AG04450 (cell line): ENCODE results near the gene CMC1. TPM values are rescaled to one million over a fixed set of nuclear protein-coding genes. Genes with fewer than 3 reads are reported as not detected.

Experiments
- CTCF ChIA-PET: fragments of 300-600, 350-600 bp; formaldehyde crosslinking; extraction: SDS; loops from one replicate; lab custom pipeline; 2022; ENCODE audit warnings: antibody characterized with exemption, inconsistent platforms; lab: Charles Lee
- POLR2A ChIA-PET: fragments of 350-600 bp; formaldehyde crosslinking; extraction: SDS; loops from one replicate; lab custom pipeline; 2021; ENCODE audit warnings: antibody characterized with exemption, inconsistent platforms; lab: Yijun Ruan, JAX
- DNase-seq: peaks from one replicate; pipeline ENCODE4 v3.0.0-alpha.2; 2011; ENCODE audit warnings: low read depth, low spot score
- H3K27ac ChIP-seq: one replicate; pipeline ENCODE4 v1.5.1; 2012; ENCODE audit warnings: low read depth, low read length, control low read depth
- H3K27me3 ChIP-seq: one replicate; pipeline ENCODE4 v1.6.0; 2012; ENCODE audit warnings: low read length; ENCODE audit not compliant: control insufficient read depth, insufficient read depth
- H3K4me3 ChIP-seq: 2 replicates; pipeline ENCODE4 v1.5.1; 2011; ENCODE audit warnings: mild to moderate bottlenecking, low read depth, low read length, control low read depth
- H3K9me3 ChIP-seq: 2 replicates; pipeline ENCODE4 v1.5.1; 2012; ENCODE audit warnings: low read length; ENCODE audit not compliant: control insufficient read depth, insufficient read depth
- CTCF ChIP-seq: IDR thresholded peaks from 2 replicates; pipeline ENCODE4 v1.5.1; 2011; ENCODE audit warnings: low read depth, low read length, control low read depth, inconsistent platforms
- polyA plus RNA-seq: library from polyadenylated mRNA; depleted of rRNA; stranded (reverse); fragments of >200 nt; gene quantifications from 2 replicates; pipeline ENCODE4 v1.2.3, GENCODE V29; 2011

CMC1 gene
- polyA plus RNA-seq, 1 experiment = 30.3 TPM

- H3K27me3 ChIP-seq = no peaks in the 10 kb centered on the region
- no peak overlapping the region for H3K27ac ChIP-seq
- DNase-seq = no peak
- ChIA-PET POLR2A (no interaction called here), CTCF (interaction anchor here (0.6 to 1.6 kb wide), 2 partner anchors 581 to 612 kb away, joined by 3 to 9 read pairs; no protein-coding TSS in a partner anchor)
- no peaks in the 10 kb centered on the region for H3K9me3 ChIP-seq
- TF ChIP-seq CTCF = no peak
- H3K4me3 ChIP-seq = no peak overlapping the region
Observed at GRCh38 chr3:28292622-28293021, 51.2 kb downstream of the CMC1 start.

DNA sequence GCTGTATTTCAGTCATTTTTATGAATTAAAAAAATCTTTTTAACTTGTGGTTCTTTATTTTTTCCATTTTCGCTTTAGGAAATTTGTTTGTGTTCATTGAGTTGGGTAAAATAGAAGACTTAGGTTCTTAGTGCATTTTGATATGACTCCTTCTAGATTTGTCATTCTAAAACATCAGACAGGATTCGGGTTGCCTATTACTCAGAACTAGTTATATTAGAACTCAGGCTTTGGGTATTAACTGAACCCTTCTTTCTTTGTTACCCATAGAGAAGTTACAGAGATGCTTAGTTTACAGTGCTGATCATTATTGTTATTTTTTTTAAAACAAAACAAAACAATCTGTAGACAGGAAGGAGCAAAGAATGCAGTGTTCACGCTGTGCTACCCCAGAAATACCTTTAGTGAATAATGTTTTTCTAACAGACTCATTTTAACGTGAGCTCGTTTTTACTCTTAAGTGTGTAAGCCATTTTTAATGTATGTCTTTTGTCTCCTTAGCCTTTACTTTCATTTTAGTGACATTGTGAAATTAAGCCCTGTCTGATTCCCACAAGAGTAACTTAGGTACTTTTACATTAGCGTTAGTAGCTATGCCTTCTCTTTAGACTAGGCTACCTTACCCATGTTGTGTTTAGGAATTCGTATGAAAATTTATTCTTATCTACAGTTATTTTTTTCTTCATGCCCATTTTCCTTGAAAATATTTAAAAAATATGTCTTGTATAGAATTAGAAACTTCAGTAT, 53.4 kb downstream of the CMC1 start:
- TF ChIP-seq CTCF = no peak
- no peak overlapping the region for H3K4me3 ChIP-seq
- ChIA-PET CTCF (interaction anchor here (1.0 to 1.1 kb wide), 2 partner anchors 8 to 583 kb away, joined by 3 to 17 read pairs; no protein-coding TSS in a partner anchor), POLR2A (no interaction called here)
- no peak overlapping the region for H3K27ac ChIP-seq
- H3K9me3 ChIP-seq = no peaks in the 10 kb centered on the region
- no peak for DNase-seq
- H3K27me3 ChIP-seq = no peaks in the 10 kb centered on the region

- Histone ChIP-seq H3K4me3 (no peak overlapping the region), H3K27ac (no peak overlapping the region), H3K27me3 (no peaks in the 10 kb centered on the region), H3K9me3 (no peaks in the 10 kb centered on the region)
- DNase-seq = no peak
- ChIA-PET CTCF (interaction anchor here (0.6 to 1.0 kb wide), 3 partner anchors 9 to 14 kb away, joined by 3 to 6 read pairs (median 4); no protein-coding TSS in a partner anchor), POLR2A (no interaction called here)
- TF ChIP-seq CTCF = no peak
Observed at GRCh38 chr3:28295898-28296490, 54.6 kb downstream of the CMC1 start.

- TF ChIP-seq CTCF = no peak
- no peak overlapping the region for H3K27ac ChIP-seq
- ChIA-PET CTCF (interaction anchor here (0.7 to 1.6 kb wide), 3 partner anchors 13 to 588 kb away, joined by 3 to 6 read pairs (median 4); no protein-coding TSS in a partner anchor), POLR2A (no interaction called here)
- no peak overlapping the region for H3K4me3 ChIP-seq
- H3K9me3 ChIP-seq = no peaks in the 10 kb centered on the region
- H3K27me3 ChIP-seq = no peaks in the 10 kb centered on the region
- no peak for DNase-seq
Observed at GRCh38 chr3:28299705-28300104, 58.3 kb downstream of the CMC1 start.
